NCI-H1048 (cell line): Measurements from ENCODE around the gene ZNF384.

Experiments used
- DNase-seq: peaks from one replicate; lab custom pipeline; 2025; lab: John Stamatoyannopoulos, UW

ZNF384 gene

GRCh38 chr12:6620137-6620884, 68.9 kb downstream of the ZNF384 start:
- no peak for DNase-seq

- no peak for DNase-seq
Measured at GRCh38 chr12:6618483-6619225, 70.5 kb downstream of the ZNF384 start.
